ENCODE data around the gene RP2. TPM values are rescaled to one million over a fixed set of nuclear protein-coding genes. Genes with fewer than 3 reads are reported as not detected.
A peak's percentile ranks its signal among the peaks of the same experiment; 100 is the strongest.

Gene RP2
- total RNA-seq, 1 donor from 2014 or later: 15.5 TPM

DNA sequence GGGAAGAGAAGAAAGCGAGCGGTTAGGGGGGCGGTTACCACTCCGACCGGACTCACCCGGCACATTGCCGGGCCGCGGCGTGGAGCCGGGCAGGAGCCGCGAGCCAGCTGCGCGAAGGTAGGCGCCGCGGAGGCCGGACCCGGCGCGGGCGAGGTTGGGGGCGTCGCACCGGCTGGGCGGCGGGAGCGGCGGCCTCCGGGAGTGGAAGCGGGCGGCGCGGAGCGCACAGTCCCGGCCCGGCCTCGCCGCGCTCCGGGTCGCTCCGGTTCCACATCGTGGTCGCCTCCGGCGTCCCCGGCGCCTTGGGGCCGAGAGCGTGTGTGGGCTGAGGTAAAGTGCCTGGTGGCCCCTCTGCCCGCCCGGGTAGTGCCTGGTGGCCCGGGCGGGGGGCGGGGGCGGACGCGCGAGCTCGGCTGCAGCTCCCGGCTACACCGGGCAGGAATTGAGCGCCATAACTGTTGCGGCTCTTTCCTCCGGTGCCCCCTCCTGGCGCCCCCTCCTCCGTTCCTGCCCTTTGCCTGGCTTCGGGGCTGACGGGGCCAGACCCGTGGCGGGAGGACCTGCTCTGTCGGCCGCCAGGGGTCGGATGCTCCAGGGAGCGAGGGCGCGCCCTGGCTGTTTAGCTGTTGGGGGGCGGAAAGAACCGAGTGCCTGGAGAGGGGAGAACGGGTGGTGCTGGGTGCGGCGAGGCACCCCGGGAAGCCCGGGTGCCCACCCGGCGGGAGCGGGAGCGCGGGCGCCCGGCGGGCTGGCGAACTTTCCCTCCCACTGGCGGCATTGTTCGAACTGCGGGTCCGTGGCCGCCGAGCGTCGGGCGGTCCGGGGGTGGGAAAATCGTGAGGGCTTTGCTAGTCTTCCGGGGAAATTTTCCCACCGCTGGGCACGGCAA, 76.0 kb downstream of the RP2 start:
- Histone ChIP-seq H3K36me3 (no peaks in the 10 kb centered on the region), H3K4me1 (no peaks in the 10 kb centered on the region), H3K27me3 (no peaks in the 10 kb centered on the region), H3K9me3 (no peaks in the 10 kb centered on the region), H3K27ac (peak overlapping the region; percentile 63), H3K4me3 (peak overlapping the region; percentile 65)
- TF ChIP-seq, protein P1, sequence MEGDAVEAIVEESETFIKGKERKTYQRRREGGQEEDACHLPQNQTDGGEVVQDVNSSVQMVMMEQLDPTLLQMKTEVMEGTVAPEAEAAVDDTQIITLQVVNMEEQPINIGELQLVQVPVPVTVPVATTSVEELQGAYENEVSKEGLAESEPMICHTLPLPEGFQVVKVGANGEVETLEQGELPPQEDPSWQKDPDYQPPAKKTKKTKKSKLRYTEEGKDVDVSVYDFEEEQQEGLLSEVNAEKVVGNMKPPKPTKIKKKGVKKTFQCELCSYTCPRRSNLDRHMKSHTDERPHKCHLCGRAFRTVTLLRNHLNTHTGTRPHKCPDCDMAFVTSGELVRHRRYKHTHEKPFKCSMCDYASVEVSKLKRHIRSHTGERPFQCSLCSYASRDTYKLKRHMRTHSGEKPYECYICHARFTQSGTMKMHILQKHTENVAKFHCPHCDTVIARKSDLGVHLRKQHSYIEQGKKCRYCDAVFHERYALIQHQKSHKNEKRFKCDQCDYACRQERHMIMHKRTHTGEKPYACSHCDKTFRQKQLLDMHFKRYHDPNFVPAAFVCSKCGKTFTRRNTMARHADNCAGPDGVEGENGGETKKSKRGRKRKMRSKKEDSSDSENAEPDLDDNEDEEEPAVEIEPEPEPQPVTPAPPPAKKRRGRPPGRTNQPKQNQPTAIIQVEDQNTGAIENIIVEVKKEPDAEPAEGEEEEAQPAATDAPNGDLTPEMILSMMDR (IDR thresholded peaks at IDR 0.05): peak; percentile 50
- peak; percentile 77 for ATAC-seq
- intact Hi-C loops (cut with DNase I): no loop called here
- DNase-seq: peak; percentile 79

DNA sequence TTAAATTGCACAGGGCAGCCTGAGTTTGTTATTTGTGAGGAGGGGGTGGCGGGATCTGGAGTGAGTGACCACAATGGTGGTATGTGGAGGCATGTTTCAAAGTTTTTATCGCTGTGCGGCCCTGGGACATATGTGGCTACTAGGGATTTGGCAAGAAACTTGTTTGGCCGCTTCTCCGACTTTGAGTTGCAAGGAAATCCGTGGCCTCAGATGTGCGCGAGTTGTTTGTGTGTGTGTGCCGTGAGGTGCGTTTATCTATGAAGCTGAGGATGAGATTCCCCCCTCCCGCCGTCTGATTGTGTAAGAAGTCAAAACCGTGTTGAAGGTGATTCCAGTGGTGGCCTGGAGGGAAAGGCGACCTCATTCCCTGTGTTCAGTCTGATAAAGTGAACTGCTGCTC, 76.8 kb downstream of the RP2 start:
- no peak for DNase-seq
- no peak for ATAC-seq
- intact Hi-C loops (cut with DNase I): no loop called here

DNA sequence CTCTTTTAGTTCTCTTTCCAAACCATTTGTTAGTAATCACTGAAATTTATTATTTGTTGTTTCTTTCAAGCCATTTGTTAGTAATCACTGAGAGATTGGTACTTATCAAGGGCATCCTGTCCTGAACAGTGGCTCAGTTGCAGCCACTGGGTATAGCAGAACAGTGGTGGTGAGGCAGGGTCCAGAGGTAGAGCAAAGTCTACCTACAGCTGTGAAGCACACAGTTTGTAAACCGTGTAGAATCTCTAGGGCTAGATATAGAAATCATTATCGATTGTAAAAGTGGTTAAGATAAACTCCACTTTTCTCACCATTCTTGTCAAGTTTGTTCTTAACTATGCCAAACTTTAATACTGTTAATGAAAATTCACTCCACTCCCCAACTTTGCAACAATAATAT, 79.4 kb downstream of the RP2 start:
- no peak overlapping the region for H3K27ac ChIP-seq
- H3K4me1 ChIP-seq: no peaks in the 10 kb centered on the region
- ATAC-seq (no peak), DNase-seq (no peak)
- H3K4me3 ChIP-seq: no peak overlapping the region
- TF ChIP-seq, protein P1 (IDR thresholded peaks at IDR 0.05): no peak
- no peaks in the 10 kb centered on the region for H3K9me3 ChIP-seq
- H3K27me3 ChIP-seq: no peaks in the 10 kb centered on the region
- intact Hi-C loops (cut with DNase I): no loop called here
- no peaks in the 10 kb centered on the region for H3K36me3 ChIP-seq

More for the DNA sequence above, 76.8 kb downstream of the RP2 start:
- Histone ChIP-seq H3K27me3 (no peaks in the 10 kb centered on the region), H3K36me3 (no peaks in the 10 kb centered on the region), H3K4me3 (peak overlapping the region; percentile 65), H3K4me1 (no peaks in the 10 kb centered on the region), H3K9me3 (no peaks in the 10 kb centered on the region), H3K27ac (no peak overlapping the region)
- TF ChIP-seq, protein P1 (IDR thresholded peaks at IDR 0.05): no peak

DNA sequence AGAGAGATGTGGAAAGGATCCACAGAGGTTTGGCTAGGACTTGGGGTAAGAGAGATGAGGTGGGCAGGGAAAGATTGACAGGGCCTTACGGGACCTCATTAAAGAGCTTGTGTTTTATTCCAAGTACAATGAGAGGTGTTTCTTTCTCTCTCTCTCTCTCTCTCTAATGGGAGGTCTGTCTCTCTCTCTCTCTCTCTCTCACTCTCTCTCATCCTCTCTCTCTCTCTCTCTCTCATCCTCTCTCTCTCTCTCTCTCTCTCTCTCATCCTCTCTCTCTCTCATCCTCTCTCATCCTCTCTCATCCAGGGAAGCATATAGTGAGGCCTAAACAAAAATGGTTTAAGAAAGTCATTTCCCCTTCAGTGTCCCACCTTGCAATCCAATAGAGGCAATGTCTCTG, 80.8 kb downstream of the RP2 start:
- DNase-seq (no peak), ATAC-seq (no peak)
- TF ChIP-seq, protein P1 (IDR thresholded peaks at IDR 0.05): no peak
- intact Hi-C loops (cut with DNase I): no loop called here
- Histone ChIP-seq H3K27me3 (no peaks in the 10 kb centered on the region), H3K27ac (no peak overlapping the region), H3K36me3 (no peaks in the 10 kb centered on the region), H3K9me3 (no peaks in the 10 kb centered on the region), H3K4me3 (no peak overlapping the region), H3K4me1 (no peaks in the 10 kb centered on the region)

DNA sequence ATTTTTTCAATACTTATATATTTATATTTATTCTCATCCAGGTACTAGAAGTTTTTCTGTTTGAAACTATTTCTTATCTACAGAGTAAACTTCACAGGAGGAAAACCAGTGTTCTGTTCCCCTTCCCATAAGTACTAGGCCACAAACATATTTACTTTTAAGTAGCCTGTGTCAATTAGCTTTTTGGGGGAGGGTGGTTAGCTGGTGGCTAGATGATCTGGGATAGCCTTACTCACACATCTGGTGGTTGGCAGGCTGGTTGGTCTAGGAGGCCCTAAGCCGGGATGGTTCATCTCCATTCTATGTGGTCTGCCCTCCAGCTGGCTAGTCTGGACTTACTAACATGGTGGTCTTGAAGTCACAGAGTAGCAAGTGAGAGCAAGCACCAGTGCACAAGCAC, 81.6 kb downstream of the RP2 start:
- no peaks in the 10 kb centered on the region for H3K4me1 ChIP-seq
- no peaks in the 10 kb centered on the region for H3K9me3 ChIP-seq
- no peak overlapping the region for H3K27ac ChIP-seq
- DNase-seq: no peak
- TF ChIP-seq, protein P1 (IDR thresholded peaks at IDR 0.05): no peak
- no peak overlapping the region for H3K4me3 ChIP-seq
- H3K36me3 ChIP-seq: no peaks in the 10 kb centered on the region
- H3K27me3 ChIP-seq: no peaks in the 10 kb centered on the region
- no peak for ATAC-seq
- intact Hi-C loops (cut with DNase I): no loop called here

All from upper lobe of right lung (tissue), 1 donor.